ENCODE results near the gene SLC22A6.

SLC22A6 gene

DNA sequence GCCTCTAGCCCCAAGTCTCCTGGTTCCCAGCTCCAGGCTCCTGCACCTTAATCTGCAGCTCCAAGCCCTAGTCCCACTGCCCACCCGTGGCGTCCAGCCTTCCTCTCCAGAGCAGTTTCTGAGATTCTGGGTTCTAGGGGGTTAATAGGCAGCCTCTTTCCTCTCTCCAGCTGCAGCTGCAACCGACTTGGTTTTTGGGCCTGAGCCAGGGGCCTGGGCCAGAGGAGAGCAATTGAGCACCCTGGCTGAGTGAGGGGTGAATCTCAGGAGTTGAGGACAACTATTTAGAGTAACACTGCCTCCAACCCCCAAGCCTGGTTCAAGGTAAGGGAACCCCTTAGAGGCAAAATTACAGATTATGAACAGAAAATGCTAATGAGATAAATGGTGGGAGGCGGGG is 54.6 kb downstream of the SLC22A6 start:
- DNase-seq: no peak

DNA sequence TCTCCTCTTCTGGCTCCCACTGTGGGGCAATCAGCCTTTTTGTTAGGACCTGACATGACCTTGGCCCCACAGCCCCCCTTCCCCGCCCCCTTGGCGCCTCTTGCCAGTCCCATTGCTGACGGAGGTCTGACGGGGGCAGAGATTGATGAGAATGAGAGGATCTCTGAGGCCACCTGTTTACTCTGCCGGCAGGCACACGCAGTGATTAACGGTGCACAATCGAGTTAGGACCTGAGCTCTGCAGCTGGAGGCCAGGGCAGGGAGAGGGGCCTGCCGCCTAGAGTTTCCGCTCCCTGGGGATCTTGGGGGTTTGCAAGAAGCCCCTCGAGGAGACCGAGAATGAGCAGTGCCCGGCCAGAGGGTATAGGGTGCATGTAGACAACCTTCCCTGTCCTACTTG is 56.8 kb downstream of the SLC22A6 start:
- DNase-seq: no peak

- no peak for DNase-seq
Observed at GRCh38 chr11:62926680-62927455, 57.9 kb downstream of the SLC22A6 start.

All from MV-4-11 (cell line).